Lung (tissue), 12 donors: ENCODE measurements around the gene NINJ1. TPM values are rescaled to one million over a fixed set of nuclear protein-coding genes. Genes with fewer than 3 reads are reported as not detected.

Source experiments
- ATAC-seq: fragments of 200-7000 bp; cut with Tn5 transposase; one replicate; pipeline ENCODE4 v1.9.1; 2020; ENCODE audit warnings: moderate number of reproducible peaks; ENCODE audit not compliant: insufficient read depth, low FRiP score
- DNase-seq, 3 donors: peaks; one replicate each; pipeline ENCODE4 v3.0.0-alpha.2; 2013 to 2017
- H3K27ac ChIP-seq, 2 donors: one replicate each; pipeline ENCODE4 v1.5.1; 2013; ENCODE audit warnings: mild to moderate bottlenecking in 2 of 2, moderate library complexity in 2 of 2, control low read depth in 1 of 2, inconsistent platforms in 1 of 2, low read depth in 1 of 2, low read length in 1 of 2
- H3K27me3 ChIP-seq, 3 donors: one replicate each; pipeline ENCODE4 v1.5.1; 2013; ENCODE audit warnings: low read length in 2 of 3; ENCODE audit not compliant: control insufficient read depth in 3 of 3, insufficient read depth in 3 of 3
- H3K36me3 ChIP-seq, 4 donors: one replicate each; pipeline ENCODE4 v1.5.1; 2013; ENCODE audit warnings: low read length in 4 of 4, mild to moderate bottlenecking in 1 of 4, moderate library complexity in 1 of 4; ENCODE audit not compliant: control insufficient read depth in 4 of 4, insufficient read depth in 4 of 4
- H3K4me1 ChIP-seq, 5 donors: one replicate each; pipeline ENCODE4 v1.5.1; 2013; ENCODE audit warnings: low read length in 5 of 5, mild to moderate bottlenecking in 2 of 5, moderate library complexity in 1 of 5; ENCODE audit not compliant: control insufficient read depth in 5 of 5, insufficient read depth in 5 of 5
- H3K4me3 ChIP-seq: one replicate; pipeline ENCODE4 v1.5.1; 2013; ENCODE audit warnings: mild to moderate bottlenecking, control low read depth, moderate library complexity
- H3K9ac ChIP-seq, 2 donors: one replicate each; pipeline ENCODE4 v1.5.1; 2013; ENCODE audit warnings: low read length in 2 of 2, control low read depth in 1 of 2; ENCODE audit not compliant: insufficient read depth in 1 of 2
- H3K9me3 ChIP-seq, 4 donors: one replicate each; pipeline ENCODE4 v1.5.1; 2013; ENCODE audit warnings: low read length in 3 of 4, mild to moderate bottlenecking in 1 of 4, moderate library complexity in 1 of 4; ENCODE audit not compliant: control insufficient read depth in 4 of 4, insufficient read depth in 3 of 4
- CTCF ChIP-seq: IDR thresholded peaks from 2 replicates; pipeline ENCODE4 v1.5.1; 2012; ENCODE audit warnings: mild to moderate bottlenecking; ENCODE audit errors: control extremely low read depth, extremely low read depth
- WGBS, 2 donors: extraction: QIAGEN DNeasy Blood & Tissue Kit; methylation state at CpG; one replicate each; pipeline ENCODE4 v1.1.7; 2013; 5-methylcytosine and 5-hydroxymethylcytosine counted together
- polyA plus RNA-seq, 2 donors: library from polyadenylated mRNA; stranded (reverse); fragments of 200-250 nt; gene quantifications; one replicate each; pipeline ENCODE4 v1.2.1, GENCODE V29; 2013
- total RNA-seq, 2 donors: library from RNA; depleted of rRNA in 1 of 2; stranded (reverse); fragments of >200 nt in 1 of 2; gene quantifications; one replicate each; pipeline ENCODE4 v1.2.1, GENCODE V29; 2014 to 2021
- donor health status: control.
- donor health status: control.
- donor health status: Bipolar disorder and iron deficiency.
- donor health status: healthy.
- donor health status: DM: yes; HTN: yes; CAD: no.

NINJ1 gene
- total and polyA plus RNA-seq, 4 donors = 44.3 to 324 (median 50.5) TPM

DNA sequence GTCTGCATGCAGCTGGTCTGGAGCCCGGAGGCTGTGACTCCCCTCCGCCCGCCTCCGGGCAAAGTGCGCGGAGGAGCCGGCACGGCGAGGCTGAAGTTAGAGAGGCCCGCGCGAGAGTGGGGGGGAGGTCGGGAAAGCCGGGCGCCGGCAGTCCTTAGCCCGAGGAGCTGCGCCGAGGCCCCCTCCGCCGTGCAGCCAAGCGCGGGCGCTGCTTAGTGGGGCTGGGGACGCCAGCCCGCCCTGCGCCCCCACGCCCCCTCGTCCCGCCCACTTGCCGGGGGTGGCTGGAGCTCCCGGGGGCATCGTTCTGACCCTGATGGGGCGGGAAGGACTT, 403 bp downstream of the NINJ1 start:
- Histone ChIP-seq H3K4me3 (peak overlapping the region; percentile 53), H3K9me3 (peaks cover 0 to 3% (median 0%) of the 10 kb centered on the region in 4 donors), H3K27me3 (no peaks in the 10 kb centered on the region), H3K4me1 (peaks cover 3 to 46% (median 12%) of the 10 kb centered on the region in 5 donors), H3K9ac (peak overlapping the region; percentile 65 to 67), H3K36me3 (no peaks in the 10 kb centered on the region), H3K27ac (peak overlapping the region; percentile 81 to 90)
- TF ChIP-seq CTCF = no peak
- ATAC-seq (peak; percentile 59), DNase-seq (peak; percentile 77 to 83 (median 80))
- 0 to 1% methylated on average over 24 to 34 of the region's 34 CpGs for WGBS, 2 donors

DNA sequence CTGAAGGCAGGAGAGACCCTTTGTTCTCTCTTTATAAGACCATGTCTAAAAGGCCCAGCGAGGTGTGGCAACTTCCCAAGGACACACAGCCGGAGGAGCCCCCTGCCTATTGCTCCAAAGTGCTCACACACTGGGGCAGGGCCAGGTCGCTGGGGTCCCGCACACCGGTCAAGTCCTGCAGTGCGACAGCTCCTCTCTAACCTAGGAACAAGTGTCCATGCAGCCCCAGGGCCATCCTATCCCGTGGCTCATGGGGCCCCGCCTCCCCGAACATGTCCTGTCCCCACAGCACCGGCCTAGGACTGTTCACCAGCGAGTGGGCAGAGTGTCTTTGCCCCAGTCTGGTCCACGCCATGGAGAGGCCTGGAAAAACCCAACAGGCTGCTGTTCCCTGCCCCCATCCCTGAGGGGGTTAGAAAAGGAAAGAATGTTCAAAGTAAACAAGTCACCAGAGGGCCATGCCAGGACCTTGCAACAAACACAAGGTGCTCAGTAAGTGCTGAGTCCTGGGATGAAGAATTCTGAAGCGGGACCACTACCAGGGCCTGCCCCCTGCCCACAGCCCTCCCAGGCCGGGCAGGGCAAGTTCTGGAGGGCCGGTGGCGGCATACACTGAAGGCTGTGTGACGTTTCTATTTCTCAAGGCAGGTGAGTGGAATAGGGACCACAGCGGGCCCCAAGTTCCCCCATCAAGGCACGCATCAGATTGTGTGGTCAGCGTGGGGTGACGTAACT, 938 bp downstream of the NINJ1 start:
- ATAC-seq = peak; percentile 1

GRCh38 chr9:93132287-93132927, 1.6 kb downstream of the NINJ1 start:
- H3K36me3 ChIP-seq = no peaks in the 10 kb centered on the region
- peak overlapping the region; percentile 8 for H3K4me3 ChIP-seq
- peak overlapping the region; percentile 17 to 46 for H3K9ac ChIP-seq
- ATAC-seq (no peak), DNase-seq (peak; percentile 25 to 71 (median 70))
- no peaks in the 10 kb centered on the region for H3K9me3 ChIP-seq
- H3K27me3 ChIP-seq = no peaks in the 10 kb centered on the region
- 35 to 57% methylated on average over 12 of the region's 12 CpGs for WGBS, 2 donors
- peaks cover 3 to 48% (median 14%) of the 10 kb centered on the region in 5 donors for H3K4me1 ChIP-seq
- TF ChIP-seq CTCF = no peak
- peak overlapping the region; percentile 81 to 90 for H3K27ac ChIP-seq

More for the DNA sequence above, 938 bp downstream of the NINJ1 start:
- Histone ChIP-seq H3K27ac (peak overlapping the region; percentile 81 to 90), H3K27me3 (no peaks in the 10 kb centered on the region), H3K9me3 (no peaks in the 10 kb centered on the region), H3K4me1 (peaks cover 3 to 46% (median 12%) of the 10 kb centered on the region in 5 donors), H3K4me3 (peak overlapping the region; percentile 53), H3K9ac (peak overlapping the region; percentile 65 to 67), H3K36me3 (no peaks in the 10 kb centered on the region)
- no peak for TF ChIP-seq CTCF
- DNase-seq = peak; percentile 59 to 65 (median 63)
- WGBS, 2 donors = 18 to 31% methylated on average over 21 of the region's 21 CpGs
